ENCODE data around the gene SH3BP5.

Gene SH3BP5

DNA sequence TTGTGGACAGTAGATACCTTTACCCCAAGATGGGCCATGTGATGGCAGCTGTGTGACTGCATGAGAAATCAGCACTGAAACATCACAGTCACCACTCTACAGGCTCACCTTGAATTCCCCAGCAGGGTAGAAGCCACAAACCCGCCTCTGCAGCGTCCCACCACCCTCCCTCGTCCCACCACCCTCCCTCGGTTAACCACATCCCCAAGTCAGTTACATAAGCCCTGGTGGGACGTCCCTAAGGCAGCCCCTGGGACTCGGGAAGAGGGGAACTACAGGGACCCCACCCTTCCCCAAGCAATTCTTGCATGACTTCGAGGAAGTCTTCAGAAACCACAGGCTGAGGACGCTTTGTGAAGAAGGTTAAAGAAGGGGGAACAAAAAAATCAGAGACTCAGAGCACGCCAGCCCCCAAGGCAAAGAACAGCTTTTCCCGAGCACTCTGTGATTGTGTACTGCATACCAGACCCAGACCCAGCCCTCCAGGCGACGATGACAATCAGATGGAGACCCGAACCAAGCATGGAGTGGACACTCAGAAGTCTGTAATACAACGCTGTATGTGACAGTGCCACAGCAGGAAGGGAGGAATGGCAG lies 60.5 kb downstream of the SH3BP5 start:
- DNase-seq, result peak; percentile 93

DNA sequence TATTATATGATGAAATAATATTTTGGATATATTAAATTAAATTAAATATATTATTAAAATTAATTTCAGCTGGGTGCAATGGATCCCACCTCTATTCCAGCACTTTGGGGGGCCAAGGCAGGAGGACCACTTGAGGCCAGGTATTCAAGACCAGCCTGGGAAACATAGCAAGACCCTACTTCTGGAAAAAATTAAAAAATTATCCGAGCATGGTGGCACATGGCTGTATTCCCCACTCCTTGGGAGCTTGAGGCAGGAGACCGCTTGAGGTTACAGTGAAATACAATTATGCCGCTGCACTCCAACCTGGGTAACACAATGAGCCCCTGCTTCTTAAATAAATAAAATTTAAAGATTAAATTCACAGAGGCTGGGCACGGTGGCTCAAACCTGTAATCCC lies 61.4 kb downstream of the SH3BP5 start:
- DNase-seq, result no peak

GRCh38 chr3:15269091-15269989 lies 63.0 kb downstream of the SH3BP5 start:
- DNase-seq, result peak; percentile 88

DNA sequence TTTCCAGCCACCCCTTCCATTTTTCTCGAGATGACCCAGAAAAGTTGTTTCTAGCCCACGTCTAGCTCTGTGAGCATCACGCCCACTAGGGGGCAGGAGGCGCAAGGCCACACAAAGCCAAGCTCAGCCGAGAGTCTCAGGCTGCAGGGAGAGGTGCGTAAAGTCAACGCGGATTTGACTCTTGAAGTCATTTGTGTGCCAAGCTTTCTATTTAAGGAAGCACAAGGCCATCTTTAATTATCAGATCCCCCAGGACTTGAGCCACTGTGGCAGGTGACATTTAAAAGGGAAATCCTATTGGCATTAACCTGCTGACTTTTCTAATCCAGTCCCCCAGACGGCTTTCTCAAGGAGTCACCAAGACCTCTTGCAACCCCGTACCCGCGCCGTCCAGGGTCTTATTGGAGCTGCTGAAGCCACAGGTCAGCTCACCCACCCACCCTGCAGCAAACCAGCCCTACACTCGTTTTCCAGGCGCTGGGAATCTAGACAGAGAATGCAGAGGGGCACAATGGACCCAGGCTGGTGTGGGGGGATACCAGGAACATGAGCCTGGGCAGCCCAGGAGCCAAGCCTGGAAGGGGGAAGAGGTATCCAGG lies 64.3 kb downstream of the SH3BP5 start:
- peak; percentile 87 for DNase-seq

- no peak for DNase-seq
These were observed 64.9 kb downstream of the SH3BP5 start for GRCh38 chr3:15267502-15267901.

DNA sequence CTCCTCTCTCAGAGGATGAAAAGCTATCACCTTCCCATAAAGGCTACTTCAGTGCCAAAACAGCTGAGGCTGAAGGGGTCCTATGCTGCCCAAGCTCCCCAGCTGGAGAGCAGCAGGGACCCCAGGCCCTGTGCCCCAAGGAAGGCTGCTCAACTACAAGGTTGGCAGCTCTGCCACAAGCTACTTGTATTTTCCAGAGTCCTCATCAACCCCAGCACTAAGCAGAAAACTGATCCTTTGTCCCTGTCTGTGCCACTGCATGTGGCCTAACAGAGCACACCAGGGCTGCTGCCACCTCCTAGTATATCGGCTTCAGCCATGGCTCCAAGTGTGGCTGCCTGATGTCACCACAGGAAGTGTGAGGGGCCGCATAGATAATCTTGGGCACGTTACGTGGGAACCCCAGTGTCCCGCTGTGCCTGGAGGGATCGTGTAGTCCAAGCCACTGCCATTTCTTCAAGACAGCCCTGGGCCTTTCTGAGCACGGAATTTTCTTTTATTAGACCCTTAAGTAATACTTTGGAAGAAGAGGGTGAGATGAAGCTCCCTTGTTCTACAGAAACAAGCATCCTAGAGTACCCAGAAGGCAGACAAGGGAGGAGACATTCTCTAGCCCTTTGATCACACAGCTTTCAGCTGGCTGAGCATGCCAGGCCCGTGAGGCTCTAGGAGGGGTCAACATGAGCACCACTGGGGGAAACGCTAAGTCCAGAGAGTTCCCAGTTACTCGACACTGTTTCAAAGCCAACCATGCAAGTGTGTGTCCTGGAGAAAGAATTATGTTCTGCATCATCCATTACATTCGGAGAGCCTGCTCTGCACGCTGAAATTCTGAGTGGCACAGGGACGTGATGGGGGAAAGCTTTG lies 65.6 kb downstream of the SH3BP5 start:
- DNase-seq, result no peak

- DNase-seq, result no peak
These were observed 66.5 kb downstream of the SH3BP5 start for GRCh38 chr3:15265655-15266509.

- DNase-seq, result no peak
These were observed 67.9 kb downstream of the SH3BP5 start for GRCh38 chr3:15264486-15264885.

DNA sequence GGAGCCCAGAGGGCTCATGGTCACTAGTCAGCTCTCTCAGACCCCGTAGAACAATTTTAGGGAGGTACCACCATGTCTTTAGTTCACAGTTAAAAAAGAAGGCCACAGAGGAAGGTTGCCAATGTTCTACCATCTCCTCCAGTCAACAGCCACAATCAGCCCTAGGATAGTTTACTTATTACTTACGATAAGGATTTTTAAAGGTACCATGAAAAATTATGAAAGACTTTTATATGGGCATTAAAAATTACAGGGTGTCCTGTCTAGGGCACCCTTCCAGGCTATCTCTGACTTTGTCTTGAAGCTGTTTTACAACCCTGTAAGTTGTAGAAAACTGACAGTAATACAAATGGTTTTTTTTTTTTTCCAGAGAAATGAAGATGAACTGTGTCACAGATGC lies 68.5 kb downstream of the SH3BP5 start:
- DNase-seq, result no peak

GRCh38 chr3:15263120-15263519 lies 69.3 kb downstream of the SH3BP5 start:
- no peak for DNase-seq

DNA sequence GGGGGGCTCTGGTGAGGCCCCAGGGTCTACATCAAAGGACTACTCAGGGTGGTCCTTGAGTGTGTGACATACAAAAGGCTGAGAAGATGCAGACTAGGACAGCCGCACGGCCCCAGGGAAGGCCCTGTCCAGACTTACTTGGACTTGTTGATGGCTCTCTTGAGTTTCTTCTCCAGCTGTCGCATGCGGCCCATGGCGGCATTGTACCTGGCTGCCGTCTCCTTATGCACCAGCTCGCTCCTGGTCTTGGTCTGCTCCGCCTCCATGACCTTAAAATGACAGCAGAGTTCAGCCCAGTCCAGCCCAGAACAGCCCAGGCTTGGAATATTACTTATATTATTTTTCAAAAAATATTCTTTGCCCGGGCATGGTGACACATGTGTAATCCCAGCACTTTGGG lies 70.4 kb downstream of the SH3BP5 start:
- DNase-seq, result no peak

- no peak for DNase-seq
These were observed 71.1 kb downstream of the SH3BP5 start for GRCh38 chr3:15261274-15261673.

- no peak for DNase-seq
These were observed 71.9 kb downstream of the SH3BP5 start for GRCh38 chr3:15260531-15260930.

- DNase-seq, result no peak
These were observed 73.7 kb downstream of the SH3BP5 start for GRCh38 chr3:15258720-15259119.

DNA sequence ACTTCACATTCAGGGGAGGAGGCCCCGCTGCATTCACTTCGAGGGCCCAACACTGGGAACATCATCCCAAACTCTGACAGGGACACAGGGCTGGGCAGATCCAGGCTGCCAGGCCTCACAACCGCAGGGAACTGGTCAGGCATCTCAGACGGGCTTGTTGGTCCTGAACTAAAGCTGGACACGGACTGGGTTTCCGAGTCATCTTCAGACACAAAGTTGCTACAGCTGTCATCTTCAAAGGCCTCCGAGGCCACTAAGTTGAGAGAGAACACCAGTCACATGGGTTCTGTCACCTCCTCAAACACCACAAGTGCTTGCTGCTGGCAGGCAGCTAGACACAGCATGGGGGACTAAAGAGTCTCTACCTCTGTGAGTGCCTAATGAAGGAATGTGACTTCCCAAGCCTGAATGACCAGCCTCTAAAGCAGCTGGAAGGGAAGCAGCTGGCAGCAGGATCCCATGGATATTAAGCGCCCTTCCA lies 75.5 kb downstream of the SH3BP5 start:
- no peak for DNase-seq

GRCh38 chr3:15255215-15255614 lies 77.2 kb downstream of the SH3BP5 start:
- DNase-seq, result no peak

DNA sequence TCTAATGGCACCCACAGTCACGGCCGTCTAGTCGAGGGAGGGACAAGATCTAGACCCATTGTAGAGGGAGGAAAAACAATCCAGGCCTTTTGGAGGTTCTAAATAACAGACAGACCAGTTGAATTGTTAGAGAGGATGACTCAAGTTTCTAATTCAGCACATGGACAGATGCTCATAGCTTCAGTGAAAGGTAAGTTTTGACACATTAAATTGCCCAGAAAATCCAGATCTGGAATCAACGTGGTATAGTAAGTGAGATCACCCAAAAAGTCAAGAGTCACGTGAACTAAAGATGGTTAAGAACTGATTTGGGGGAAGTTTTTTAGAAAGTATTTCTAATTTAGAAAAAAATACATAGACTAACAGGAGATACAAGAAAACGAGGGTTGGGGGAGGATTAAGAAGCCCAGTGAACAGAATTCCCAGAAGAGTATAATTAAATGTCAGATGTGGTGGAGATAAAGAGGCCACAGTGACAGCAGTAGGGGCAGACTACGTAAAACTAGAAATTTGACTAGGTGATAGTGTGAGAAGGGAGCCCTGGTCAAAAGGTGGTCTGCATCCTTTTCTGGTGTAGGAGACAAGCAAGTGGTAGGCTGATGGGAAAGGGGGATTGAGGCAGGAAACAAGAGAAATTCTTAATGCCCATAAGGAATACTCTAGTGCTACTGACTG lies 79.2 kb downstream of the SH3BP5 start:
- DNase-seq, result no peak

GRCh38 chr3:15246186-15246585 lies 86.2 kb downstream of the SH3BP5 start:
- DNase-seq, result no peak

DNA sequence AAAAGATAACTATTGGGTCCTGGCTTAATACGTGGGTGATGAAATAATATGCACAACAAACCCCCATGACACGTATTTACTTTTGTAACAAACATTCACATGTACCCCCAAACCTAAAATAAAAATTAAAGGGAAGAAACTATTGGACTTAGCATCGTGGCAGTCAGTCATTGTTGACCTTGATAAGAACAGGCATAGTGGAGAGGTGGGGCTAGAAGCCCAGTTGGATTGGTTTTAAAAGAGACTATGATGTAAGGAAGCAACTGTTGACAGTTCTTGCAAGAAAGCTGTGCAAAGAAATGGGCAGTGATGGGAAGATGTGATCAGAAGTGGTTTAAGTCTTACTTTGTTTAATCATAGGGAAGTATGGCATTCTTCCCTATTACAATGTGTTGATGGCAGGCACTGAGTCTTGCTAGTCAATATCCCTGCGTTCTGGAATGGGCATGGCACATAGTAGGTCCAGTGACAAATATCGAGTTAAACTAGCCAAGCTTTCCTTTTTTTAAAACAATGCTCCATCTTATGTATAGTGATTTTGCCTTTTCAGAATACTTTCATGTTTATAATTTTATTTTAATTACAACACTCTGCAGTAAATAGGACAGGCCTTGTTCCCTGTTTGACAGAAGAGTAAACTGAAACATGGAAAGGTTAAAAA lies 88.4 kb downstream of the SH3BP5 start:
- no peak for DNase-seq

- peak; percentile 67 for DNase-seq
These were observed 91.0 kb downstream of the SH3BP5 start for GRCh38 chr3:15241341-15241740.

DNA sequence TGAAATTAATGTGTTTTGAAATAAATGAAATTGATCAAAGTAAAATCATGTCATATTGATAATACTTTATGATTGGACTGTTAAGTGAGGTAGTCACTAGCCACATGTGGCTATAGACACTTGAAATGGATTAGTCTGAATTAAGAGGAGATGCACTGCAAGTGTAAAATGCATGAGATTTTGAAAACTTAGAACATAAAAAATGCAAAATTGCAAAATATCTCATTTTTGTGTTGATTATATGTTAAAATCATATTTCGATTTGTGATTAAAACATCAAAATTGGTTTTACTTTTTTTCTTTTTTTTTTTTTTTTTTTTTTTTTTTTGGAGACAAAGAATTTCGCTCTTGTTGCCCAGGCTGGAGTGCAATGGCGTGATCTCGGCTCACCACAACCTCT lies 103.1 kb downstream of the SH3BP5 start:
- DNase-seq, result no peak

Data from CD4-positive, alpha-beta T cell treated with Interleukin-17A for 1 hour (primary cell).